GM21381 (cell line): ENCODE results near the gene POM121L2.

ENCODE experiments used
- ATAC-seq: cut with Tn5 transposase; IDR thresholded peaks from one replicate; pipeline ENCODE4 v1.9.1; 2021; ENCODE audit warnings: mild to moderate bottlenecking, moderate library complexity; ENCODE audit not compliant: unreplicated experiment

Gene POM121L2

GRCh38 chr6:27312146-27312949 is at the start of gene POM121L2:
Gene POM121L2 (minus strand): TSS chr6:27312273. CDS start chr6:27312170, 103 bp downstream.
- peak; percentile 52 for ATAC-seq

- no peak for ATAC-seq
Observed at GRCh38 chr6:27359231-27359630, 47.2 kb upstream of the POM121L2 start.

GRCh38 chr6:27358786-27359185 is 46.7 kb upstream of the POM121L2 start:
- ATAC-seq, result no peak

GRCh38 chr6:27352850-27353249 is 40.8 kb upstream of the POM121L2 start:
- no peak for ATAC-seq

GRCh38 chr6:27334141-27334540 is 22.1 kb upstream of the POM121L2 start:
- no peak for ATAC-seq

GRCh38 chr6:27333642-27334040 is 21.6 kb upstream of the POM121L2 start:
- ATAC-seq, result no peak

GRCh38 chr6:27332692-27333641 is 20.9 kb upstream of the POM121L2 start:
- no peak for ATAC-seq

GRCh38 chr6:27327023-27327738 is 15.1 kb upstream of the POM121L2 start:
- no peak for ATAC-seq

GRCh38 chr6:27321901-27322300 is 9.8 kb upstream of the POM121L2 start:
- ATAC-seq, result no peak

GRCh38 chr6:27321370-27321769 is 9.3 kb upstream of the POM121L2 start:
- ATAC-seq, result no peak

GRCh38 chr6:27318973-27319372 is 6.9 kb upstream of the POM121L2 start:
- no peak for ATAC-seq

- no peak for ATAC-seq
Observed at GRCh38 chr6:27314046-27314445, 2.0 kb upstream of the POM121L2 start.

GRCh38 chr6:27312950-27313271 is 838 bp upstream of the POM121L2 start:
- peak; percentile 11 for ATAC-seq

GRCh38 chr6:27311806-27312145 is 297 bp downstream of the POM121L2 start:
- ATAC-seq, result no peak

GRCh38 chr6:27303613-27304272 is 8.3 kb downstream of the POM121L2 start:
- no peak for ATAC-seq

GRCh38 chr6:27297857-27298730 is 14.0 kb downstream of the POM121L2 start:
- ATAC-seq, result no peak

GRCh38 chr6:27297484-27297856 is 14.6 kb downstream of the POM121L2 start:
- no peak for ATAC-seq

- no peak for ATAC-seq
Observed at GRCh38 chr6:27296106-27296783, 15.8 kb downstream of the POM121L2 start.

- ATAC-seq, result no peak
Observed at GRCh38 chr6:27295301-27296079, 16.6 kb downstream of the POM121L2 start.
